ENCODE data around the gene PPP2R3A. TPM values are rescaled to one million over a fixed set of nuclear protein-coding genes. Genes with fewer than 3 reads are reported as not detected.
"Not testable (repeated sequence)": the region's sequence is repeated elsewhere in the genome, so short reads cannot be mapped to it uniquely, and the experiment has no call there.

Gene PPP2R3A
- total and polyA plus RNA-seq, 2 experiments from 2014 or later, result 18.3 to 43.9 TPM

DNA sequence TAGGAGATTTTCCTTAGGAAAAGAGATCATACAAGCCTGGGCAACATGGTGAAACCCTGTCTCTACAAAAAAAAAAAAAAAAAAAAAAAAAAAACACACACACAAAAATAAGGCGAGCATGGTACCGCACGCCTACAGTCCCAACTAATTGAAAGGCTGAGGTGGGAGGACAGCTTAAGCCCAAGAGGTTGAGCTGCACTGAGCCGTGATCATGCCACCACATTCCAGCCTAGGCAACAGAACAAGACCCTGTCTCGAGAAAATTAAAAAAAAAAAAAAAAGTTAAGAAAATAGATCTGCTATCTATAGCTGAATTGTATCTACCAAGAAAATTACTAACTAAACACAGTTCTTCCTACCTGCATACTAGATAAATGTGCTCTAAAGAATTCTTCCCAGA, 223.5 kb downstream of the PPP2R3A start:
- TF ChIP-seq, protein P1, sequence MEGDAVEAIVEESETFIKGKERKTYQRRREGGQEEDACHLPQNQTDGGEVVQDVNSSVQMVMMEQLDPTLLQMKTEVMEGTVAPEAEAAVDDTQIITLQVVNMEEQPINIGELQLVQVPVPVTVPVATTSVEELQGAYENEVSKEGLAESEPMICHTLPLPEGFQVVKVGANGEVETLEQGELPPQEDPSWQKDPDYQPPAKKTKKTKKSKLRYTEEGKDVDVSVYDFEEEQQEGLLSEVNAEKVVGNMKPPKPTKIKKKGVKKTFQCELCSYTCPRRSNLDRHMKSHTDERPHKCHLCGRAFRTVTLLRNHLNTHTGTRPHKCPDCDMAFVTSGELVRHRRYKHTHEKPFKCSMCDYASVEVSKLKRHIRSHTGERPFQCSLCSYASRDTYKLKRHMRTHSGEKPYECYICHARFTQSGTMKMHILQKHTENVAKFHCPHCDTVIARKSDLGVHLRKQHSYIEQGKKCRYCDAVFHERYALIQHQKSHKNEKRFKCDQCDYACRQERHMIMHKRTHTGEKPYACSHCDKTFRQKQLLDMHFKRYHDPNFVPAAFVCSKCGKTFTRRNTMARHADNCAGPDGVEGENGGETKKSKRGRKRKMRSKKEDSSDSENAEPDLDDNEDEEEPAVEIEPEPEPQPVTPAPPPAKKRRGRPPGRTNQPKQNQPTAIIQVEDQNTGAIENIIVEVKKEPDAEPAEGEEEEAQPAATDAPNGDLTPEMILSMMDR (IDR thresholded peaks at IDR 0.05; ENCODE audit: low read depth, low read length), result no peak
- Histone ChIP-seq H3K4me1 (ENCODE audit: low read depth) (peaks cover 8% of the 10 kb centered on the region), H3K27ac (no peak overlapping the region), H3K4me3 (no peak overlapping the region), H3K9me3 (ENCODE audit: low read depth) (no peaks in the 10 kb centered on the region), H3K36me3 (no peaks in the 10 kb centered on the region), H3K27me3 (no peaks in the 10 kb centered on the region)
- DNase-seq (ENCODE audit: low read depth in 1 of 2, low spot score in 1 of 2), result no peak

DNA sequence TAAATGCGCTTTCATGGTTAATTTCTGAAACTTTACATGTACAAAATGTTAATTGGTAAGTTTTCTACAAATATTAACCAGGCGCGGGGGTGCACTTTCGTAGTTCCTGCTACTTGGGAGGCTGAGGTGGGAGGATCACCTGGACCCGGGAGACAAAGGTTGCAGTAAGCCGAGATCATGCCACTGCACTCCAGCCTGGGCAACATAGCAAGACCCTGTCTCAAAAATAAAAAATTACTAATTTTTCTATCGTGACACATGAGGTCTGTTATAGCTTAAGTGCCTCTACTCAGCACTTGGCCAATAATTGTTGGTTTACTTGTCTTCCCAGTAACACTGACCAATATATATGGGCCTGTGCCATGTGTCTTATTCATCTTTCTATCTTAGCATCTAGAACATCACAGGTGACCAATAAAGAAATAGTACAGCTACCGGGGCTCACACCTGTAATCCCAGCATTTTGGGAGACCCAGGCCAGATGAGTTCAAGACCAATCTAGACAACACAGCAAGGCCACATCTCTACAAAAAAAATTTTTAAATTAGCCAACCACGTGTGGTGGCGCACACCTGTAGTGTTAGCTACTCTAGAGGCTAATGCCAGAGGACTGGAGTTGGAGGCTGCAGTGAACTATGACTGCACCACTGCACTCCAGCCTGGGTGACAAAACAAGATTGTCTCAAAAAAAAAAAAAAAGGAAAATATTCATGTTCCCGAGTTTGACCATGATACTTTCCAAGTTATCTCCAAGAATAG, 224.5 kb downstream of the PPP2R3A start:
- no peak for DNase-seq (ENCODE audit: low read depth in 1 of 2, low spot score in 1 of 2)
- H3K4me3 ChIP-seq, result no peak overlapping the region
- H3K27ac ChIP-seq, result no peak overlapping the region
- no peaks in the 10 kb centered on the region for H3K27me3 ChIP-seq
- TF ChIP-seq, protein P1 (IDR thresholded peaks at IDR 0.05; ENCODE audit: low read depth, low read length), result no peak
- H3K4me1 ChIP-seq (ENCODE audit: low read depth), result peaks cover 8% of the 10 kb centered on the region
- H3K36me3 ChIP-seq, result no peaks in the 10 kb centered on the region
- no peaks in the 10 kb centered on the region for H3K9me3 ChIP-seq (ENCODE audit: low read depth)

DNA sequence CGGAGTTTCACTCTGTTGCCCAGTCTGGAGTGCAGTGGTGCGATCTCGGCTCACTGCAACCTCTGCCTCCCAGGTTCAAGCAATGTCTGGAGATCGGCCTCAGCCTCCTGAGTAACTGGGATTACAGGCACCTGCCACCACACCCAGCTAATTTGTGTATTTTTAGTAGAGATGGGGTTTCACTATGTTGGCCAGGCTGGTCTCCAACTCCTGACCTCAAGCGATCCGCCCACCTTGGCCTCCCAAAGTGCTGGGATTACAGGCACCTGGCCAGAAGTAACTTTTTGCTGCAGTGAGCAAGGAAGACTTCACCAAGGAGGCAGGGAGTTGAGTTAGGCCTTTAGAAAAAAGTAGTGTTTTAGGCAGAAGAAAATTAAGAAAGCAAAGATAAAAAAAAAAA, 226.7 kb downstream of the PPP2R3A start:
- DNase-seq (ENCODE audit: low read depth in 1 of 2, low spot score in 1 of 2); H3K36me3 ChIP-seq; H3K27ac ChIP-seq; H3K27me3 ChIP-seq; H3K4me1 ChIP-seq (ENCODE audit: low read depth); H3K9me3 ChIP-seq (ENCODE audit: low read depth): not testable (repeated sequence)
- peak overlapping the region; percentile 96 for H3K4me3 ChIP-seq

DNA sequence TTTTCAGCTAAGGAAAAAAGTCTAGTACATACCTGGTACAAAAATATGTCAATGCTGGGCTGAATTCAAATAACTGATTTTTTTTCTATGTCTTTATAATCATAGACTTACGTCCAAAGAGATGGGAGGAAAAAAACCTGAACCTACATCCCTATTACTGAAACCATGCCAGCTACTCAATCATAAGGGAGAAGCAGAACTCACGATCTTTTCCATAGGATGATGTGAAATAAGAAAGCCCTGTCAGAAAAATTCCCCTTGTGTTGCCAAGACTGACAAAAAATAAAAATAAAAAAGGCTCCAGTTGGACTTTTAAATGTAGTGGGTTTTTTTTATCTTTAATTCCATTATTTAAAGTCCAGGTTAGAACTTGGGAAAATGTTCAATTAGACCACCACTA, 227.3 kb downstream of the PPP2R3A start:
- DNase-seq (ENCODE audit: low read depth in 1 of 2, low spot score in 1 of 2), result no peak
- H3K27ac ChIP-seq, result no peak overlapping the region

DNA sequence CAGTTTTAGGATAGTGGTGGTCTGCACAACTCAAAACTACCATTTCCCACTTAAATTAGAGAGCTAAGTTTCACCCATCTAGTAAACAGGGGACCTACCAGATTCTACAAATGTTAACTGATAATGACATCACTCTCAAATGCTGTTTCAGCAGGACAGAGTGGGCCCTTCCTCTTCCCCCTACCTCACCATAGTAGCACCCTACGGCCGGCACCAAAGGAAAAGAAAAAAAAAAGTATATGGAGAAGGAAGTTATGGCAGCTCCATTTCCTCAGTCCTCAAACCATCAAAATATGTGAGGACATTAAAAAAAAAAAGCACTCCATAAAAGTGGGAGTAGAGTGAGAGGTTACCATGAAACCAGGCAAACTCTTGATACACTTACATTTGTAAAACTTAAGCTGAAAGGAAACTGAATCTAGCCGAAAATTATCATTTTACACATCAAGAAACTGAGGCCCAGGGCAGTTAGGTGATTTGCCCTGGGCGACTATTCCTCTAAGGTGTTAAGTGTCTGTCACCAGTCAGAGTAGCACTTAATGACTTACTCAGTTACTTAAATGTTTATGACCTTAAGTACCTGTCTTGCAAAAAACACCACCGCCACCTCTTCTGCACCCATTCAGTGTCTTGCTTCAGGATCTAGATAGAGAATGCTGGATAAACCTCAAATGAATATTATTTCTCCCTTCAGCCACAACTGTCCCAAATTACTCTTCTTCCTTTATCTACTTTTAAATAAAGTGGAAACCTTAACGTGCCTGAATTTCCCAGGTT, 227.9 kb downstream of the PPP2R3A start:
- no peaks in the 10 kb centered on the region for H3K9me3 ChIP-seq (ENCODE audit: low read depth)
- H3K4me1 ChIP-seq (ENCODE audit: low read depth), result peaks cover 20% of the 10 kb centered on the region
- H3K4me3 ChIP-seq, result peak overlapping the region; percentile 96
- no peak overlapping the region for H3K27ac ChIP-seq
- H3K36me3 ChIP-seq, result no peaks in the 10 kb centered on the region
- H3K27me3 ChIP-seq, result no peaks in the 10 kb centered on the region
- peak in 1 of 2 donors; percentile 42 for DNase-seq (ENCODE audit: low read depth in 1 of 2, low spot score in 1 of 2)
- TF ChIP-seq, protein P1 (IDR thresholded peaks at IDR 0.05; ENCODE audit: low read depth, low read length), result no peak

More for the DNA sequence above, 227.3 kb downstream of the PPP2R3A start:
- no peaks in the 10 kb centered on the region for H3K27me3 ChIP-seq
- H3K36me3 ChIP-seq, result no peaks in the 10 kb centered on the region
- peak overlapping the region; percentile 96 for H3K4me3 ChIP-seq
- H3K9me3 ChIP-seq (ENCODE audit: low read depth), result no peaks in the 10 kb centered on the region
- TF ChIP-seq, protein P1 (IDR thresholded peaks at IDR 0.05; ENCODE audit: low read depth, low read length), result no peak
- peaks cover 16% of the 10 kb centered on the region for H3K4me1 ChIP-seq (ENCODE audit: low read depth)
